ENCODE data around the gene SLC25A24. TPM values are rescaled to one million over a fixed set of nuclear protein-coding genes. Genes with fewer than 3 reads are reported as not detected.
"Not testable (repeated sequence)": the region's sequence is repeated elsewhere in the genome, so short reads cannot be mapped to it uniquely, and the experiment has no call there.

The SLC25A24 gene
- total and polyA plus RNA-seq, 7 donors: 3.2 to 9.4 (median 6.8) TPM

GRCh38 chr1:108179018-108179417 lies 21.1 kb downstream of the SLC25A24 start:
- peaks cover 1% of the 10 kb centered on the region for H3K9me3 ChIP-seq
- WGBS, 3 donors: 90 to 100% (median 94%) methylated on average over 1 of the region's 1 CpG
- ATAC-seq: no peak
- H3K4me3 ChIP-seq: no peak overlapping the region
- H3K27ac ChIP-seq: no peak overlapping the region
- intact Hi-C loops (cut with DNase I): no loop called here
- peaks cover 10 to 22% of the 10 kb centered on the region in 2 donors for H3K36me3 ChIP-seq (ENCODE audit: insufficient read depth in 1 of 2, low read depth in 1 of 2)
- peaks cover 14% of the 10 kb centered on the region for H3K4me1 ChIP-seq
- DNase-seq: no peak
- H3K27me3 ChIP-seq (ENCODE audit: insufficient read depth in 3 of 3, low read length in 2 of 3): no peaks in the 10 kb centered on the region
- TF ChIP-seq, protein P1, sequence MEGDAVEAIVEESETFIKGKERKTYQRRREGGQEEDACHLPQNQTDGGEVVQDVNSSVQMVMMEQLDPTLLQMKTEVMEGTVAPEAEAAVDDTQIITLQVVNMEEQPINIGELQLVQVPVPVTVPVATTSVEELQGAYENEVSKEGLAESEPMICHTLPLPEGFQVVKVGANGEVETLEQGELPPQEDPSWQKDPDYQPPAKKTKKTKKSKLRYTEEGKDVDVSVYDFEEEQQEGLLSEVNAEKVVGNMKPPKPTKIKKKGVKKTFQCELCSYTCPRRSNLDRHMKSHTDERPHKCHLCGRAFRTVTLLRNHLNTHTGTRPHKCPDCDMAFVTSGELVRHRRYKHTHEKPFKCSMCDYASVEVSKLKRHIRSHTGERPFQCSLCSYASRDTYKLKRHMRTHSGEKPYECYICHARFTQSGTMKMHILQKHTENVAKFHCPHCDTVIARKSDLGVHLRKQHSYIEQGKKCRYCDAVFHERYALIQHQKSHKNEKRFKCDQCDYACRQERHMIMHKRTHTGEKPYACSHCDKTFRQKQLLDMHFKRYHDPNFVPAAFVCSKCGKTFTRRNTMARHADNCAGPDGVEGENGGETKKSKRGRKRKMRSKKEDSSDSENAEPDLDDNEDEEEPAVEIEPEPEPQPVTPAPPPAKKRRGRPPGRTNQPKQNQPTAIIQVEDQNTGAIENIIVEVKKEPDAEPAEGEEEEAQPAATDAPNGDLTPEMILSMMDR (IDR thresholded peaks at IDR 0.05): no peak

GRCh38 chr1:108162409-108162808 lies 37.7 kb downstream of the SLC25A24 start:
- H3K4me1 ChIP-seq; H3K27me3 ChIP-seq (ENCODE audit: insufficient read depth in 3 of 3, low read length in 2 of 3); H3K9me3 ChIP-seq; H3K27ac ChIP-seq; intact Hi-C loops (cut with DNase I); ATAC-seq; DNase-seq; H3K4me3 ChIP-seq: not testable (repeated sequence)
- WGBS, 3 donors: no CpG with 5 or more reads among the region's 1 CpG
- H3K36me3 ChIP-seq (ENCODE audit: insufficient read depth in 1 of 2, low read depth in 1 of 2): peaks cover 0 to 12% of the 10 kb centered on the region in 2 donors

DNA sequence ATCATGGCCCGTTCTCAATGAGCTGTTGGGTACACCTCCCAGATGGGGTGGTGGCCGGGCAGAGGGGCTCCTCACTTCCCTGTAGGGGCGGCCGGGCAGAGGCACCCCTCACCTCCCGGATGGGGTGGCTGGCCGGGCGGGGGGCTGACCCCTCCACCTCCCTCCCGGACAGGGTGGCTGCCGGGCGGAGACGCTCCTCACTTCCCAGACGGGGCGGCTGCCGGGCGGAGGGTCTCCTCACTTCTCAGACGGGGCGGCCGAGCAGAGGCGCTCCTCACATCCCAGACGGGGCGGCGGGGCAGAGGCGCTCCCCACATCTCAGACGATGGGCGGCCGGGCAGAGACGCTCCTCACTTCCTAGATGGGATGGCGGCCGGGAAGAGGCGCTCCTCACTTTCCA lies 40.2 kb downstream of the SLC25A24 start:
- ATAC-seq; H3K27ac ChIP-seq; H3K4me1 ChIP-seq; H3K27me3 ChIP-seq (ENCODE audit: insufficient read depth in 3 of 3, low read length in 2 of 3); DNase-seq; H3K4me3 ChIP-seq; H3K9me3 ChIP-seq: not testable (repeated sequence)
- intact Hi-C loops (cut with DNase I): loop anchor here in 1 of 2 donors (5.0 kb wide), 1 partner anchor 453 kb away; no protein-coding TSS in a partner anchor
- 98 to 100% methylated on average over 10 to 14 of the region's 30 CpGs; no CpG with 5 or more reads in 1 of the 3 donors for WGBS, 3 donors
- peaks cover 0 to 33% of the 10 kb centered on the region in 2 donors for H3K36me3 ChIP-seq (ENCODE audit: insufficient read depth in 1 of 2, low read depth in 1 of 2)

DNA sequence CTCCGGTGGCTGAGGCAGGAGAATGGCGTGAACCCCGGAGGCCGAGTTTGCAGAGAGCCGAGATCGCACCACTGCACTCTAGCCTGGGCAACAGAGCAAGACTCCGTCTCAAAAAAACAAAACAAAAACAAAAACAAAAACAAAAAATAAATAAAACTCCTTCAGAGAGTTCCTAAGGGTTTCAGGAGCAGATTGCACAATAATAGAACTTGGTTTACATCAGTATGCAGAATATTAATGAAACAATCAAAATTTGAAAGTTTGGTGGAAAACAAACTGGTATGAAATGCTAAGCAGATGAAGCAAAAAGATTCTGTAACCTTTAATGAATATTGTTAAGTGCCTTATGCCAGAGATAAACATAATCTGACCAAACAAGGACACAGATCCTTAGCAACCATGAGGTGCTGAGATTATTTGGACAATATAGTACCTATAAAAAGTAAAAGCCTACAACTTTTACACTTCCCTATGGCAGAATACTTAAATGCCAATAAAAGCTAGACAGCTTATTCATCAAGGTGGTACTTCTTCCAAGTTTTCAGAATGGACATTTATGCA lies 41.2 kb downstream of the SLC25A24 start:
- H3K4me3 ChIP-seq: no peak overlapping the region
- TF ChIP-seq, protein P1 (IDR thresholded peaks at IDR 0.05): no peak
- H3K36me3 ChIP-seq (ENCODE audit: insufficient read depth in 1 of 2, low read depth in 1 of 2): peaks cover 0 to 43% of the 10 kb centered on the region in 2 donors
- intact Hi-C loops (cut with DNase I): loop anchor here in 1 of 2 donors (5.0 kb wide), 1 partner anchor 452 kb away; no protein-coding TSS in a partner anchor
- no peaks in the 10 kb centered on the region for H3K9me3 ChIP-seq
- no peak overlapping the region for H3K27ac ChIP-seq
- WGBS, 3 donors: 97 to 100% (median 99%) methylated on average over 7 of the region's 7 CpGs
- ATAC-seq (no peak), DNase-seq (no peak)
- H3K27me3 ChIP-seq (ENCODE audit: insufficient read depth in 3 of 3, low read length in 2 of 3): no peaks in the 10 kb centered on the region
- H3K4me1 ChIP-seq: no peaks in the 10 kb centered on the region

DNA sequence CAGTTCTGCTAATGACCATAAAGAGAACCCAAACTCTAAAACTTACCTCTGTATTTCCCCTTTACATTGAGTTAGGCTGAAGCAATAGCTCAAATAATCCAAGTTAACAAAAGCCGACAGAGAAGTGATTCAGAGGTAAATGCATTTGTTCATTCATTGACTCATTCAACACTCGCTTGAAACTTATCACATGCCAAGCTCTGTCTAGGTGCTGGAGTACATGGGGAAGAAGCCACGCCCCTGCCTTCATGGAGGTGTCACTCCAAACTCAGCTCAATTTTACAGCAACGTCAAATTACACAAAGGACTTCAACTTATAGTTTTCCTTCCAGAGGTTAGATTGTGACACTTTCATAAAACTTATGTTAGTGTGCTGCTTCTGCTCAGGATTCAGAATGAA lies 45.8 kb downstream of the SLC25A24 start:
- H3K27ac ChIP-seq: no peak overlapping the region
- TF ChIP-seq, protein P1 (IDR thresholded peaks at IDR 0.05): no peak
- no peaks in the 10 kb centered on the region for H3K4me1 ChIP-seq
- H3K36me3 ChIP-seq (ENCODE audit: insufficient read depth in 1 of 2, low read depth in 1 of 2): peaks cover 4 to 82% of the 10 kb centered on the region in 2 donors
- DNase-seq: no peak
- no peak overlapping the region for H3K4me3 ChIP-seq
- intact Hi-C loops (cut with DNase I): no loop called here
- H3K27me3 ChIP-seq (ENCODE audit: insufficient read depth in 3 of 3, low read length in 2 of 3): no peaks in the 10 kb centered on the region
- ATAC-seq: no peak
- no peaks in the 10 kb centered on the region for H3K9me3 ChIP-seq
- WGBS, 3 donors: 71 to 73% (median 73%) methylated on average over 4 of the region's 4 CpGs

Data from psoas muscle (tissue), 8 donors.